Testis (tissue), 2 donors: Measurements from ENCODE around the gene GLI3.

Source experiments
- CTCF ChIP-seq, 3 experiments: fragments of 450-650 bp in 2 of 3; fragments of 200-600 bp in 1 of 3; sonication (generic) in 1 of 3; IDR thresholded peaks; one replicate each; pipeline ENCODE4 v1.5.1; 2016 to 2019; ENCODE audit warnings: antibody characterized with exemption in 3 of 3, mild to moderate bottlenecking in 2 of 3, moderate library complexity in 1 of 3
- POLR2A ChIP-seq: fragments of 450-650 bp; IDR thresholded peaks from one replicate; pipeline ENCODE4 v1.6.1; 2017; ENCODE audit warnings: antibody characterized with exemption, mild to moderate bottlenecking, moderate library complexity

GRCh38 chr7:42217053-42217452 is 20.0 kb downstream of the GLI3 start:
- no peak for TF ChIP-seq POLR2A
- no peak for TF ChIP-seq CTCF (IDR thresholded peaks at IDR 0.05)
